GM20431 (cell line): ENCODE results near the gene SNX14.
"Not testable (repeated sequence)": the region's sequence is repeated elsewhere in the genome, so short reads cannot be mapped to it uniquely, and the experiment has no call there.

Experiments used
- in situ Hi-C: fragments of 300-500 bp; cut with MseI, MboI; formaldehyde crosslinking; loops from one replicate; pipeline ENCODE4 v1.15.0; 2020; ENCODE audit warnings: low sequenced_read_pairs; ENCODE audit not compliant: unreplicated experiment

Gene SNX14

GRCh38 chr6:85594197-85594930 lies 706 bp upstream of the SNX14 start:
- in situ Hi-C loops, result no loop called here

GRCh38 chr6:85592033-85592432 lies 1.6 kb downstream of the SNX14 start:
- in situ Hi-C loops, result no loop called here

- in situ Hi-C loops, result no loop called here
Observed at GRCh38 chr6:85591207-85591606, 2.5 kb downstream of the SNX14 start.

- in situ Hi-C loops, result no loop called here
Observed at GRCh38 chr6:85585741-85586140, 7.9 kb downstream of the SNX14 start.

GRCh38 chr6:85582832-85583231 lies 10.8 kb downstream of the SNX14 start:
- in situ Hi-C loops, result not testable (repeated sequence)

- in situ Hi-C loops, result no loop called here
Observed at GRCh38 chr6:85581572-85581971, 12.1 kb downstream of the SNX14 start.

- in situ Hi-C loops, result no loop called here
Observed at GRCh38 chr6:85580878-85581267, 12.8 kb downstream of the SNX14 start.

- in situ Hi-C loops, result no loop called here
Observed at GRCh38 chr6:85580118-85580877, 13.4 kb downstream of the SNX14 start.

- in situ Hi-C loops, result no loop called here
Observed at GRCh38 chr6:85579581-85579980, 14.1 kb downstream of the SNX14 start.

- in situ Hi-C loops, result no loop called here
Observed at GRCh38 chr6:85576476-85576875, 17.2 kb downstream of the SNX14 start.

- in situ Hi-C loops, result no loop called here
Observed at GRCh38 chr6:85574932-85575598, 18.6 kb downstream of the SNX14 start.

GRCh38 chr6:85569323-85569722 lies 24.3 kb downstream of the SNX14 start:
- in situ Hi-C loops, result no loop called here

GRCh38 chr6:85568411-85568810 lies 25.2 kb downstream of the SNX14 start:
- in situ Hi-C loops, result no loop called here

GRCh38 chr6:85565736-85566135 lies 27.9 kb downstream of the SNX14 start:
- in situ Hi-C loops, result no loop called here

GRCh38 chr6:85564223-85564622 lies 29.4 kb downstream of the SNX14 start:
- in situ Hi-C loops, result not testable (repeated sequence)

GRCh38 chr6:85561750-85562357 lies 31.8 kb downstream of the SNX14 start:
- in situ Hi-C loops, result no loop called here

GRCh38 chr6:85556992-85557668 lies 36.5 kb downstream of the SNX14 start:
- in situ Hi-C loops, result no loop called here

- in situ Hi-C loops, result no loop called here
Observed at GRCh38 chr6:85552652-85553051, 41.0 kb downstream of the SNX14 start.

- in situ Hi-C loops, result no loop called here
Observed at GRCh38 chr6:85551264-85551663, 42.4 kb downstream of the SNX14 start.

GRCh38 chr6:85547719-85548118 lies 45.9 kb downstream of the SNX14 start:
- in situ Hi-C loops, result no loop called here
